Kidney epithelial cell (primary cell): ENCODE measurements around the gene OLFM4. TPM values are rescaled to one million over a fixed set of nuclear protein-coding genes. Genes with fewer than 3 reads are reported as not detected.

Experiments
- DNase-seq: peaks from one replicate; pipeline ENCODE4 v3.0.0-alpha.2; 2010; ENCODE audit warnings: low read depth
- H3K27me3 ChIP-seq: 2 replicates; pipeline ENCODE4 v1.6.0; 2011; ENCODE audit warnings: low read length; ENCODE audit not compliant: control insufficient read depth, insufficient read depth
- H3K36me3 ChIP-seq: 2 replicates; pipeline ENCODE4 v1.5.1; 2011; ENCODE audit warnings: low read length; ENCODE audit not compliant: control insufficient read depth, insufficient read depth
- H3K4me3 ChIP-seq: 2 replicates; pipeline ENCODE4 v1.5.1; 2011; ENCODE audit warnings: low read depth, mild to moderate bottlenecking, control low read depth, low read length
- CTCF ChIP-seq: IDR thresholded peaks from 2 replicates; pipeline ENCODE4 v1.5.1; 2011; ENCODE audit warnings: mild to moderate bottlenecking, moderate library complexity, low read length, control low read depth, inconsistent platforms; ENCODE audit not compliant: insufficient read depth, poor library complexity, severe bottlenecking
- total RNA-seq: library from RNA; depleted of rRNA; stranded (reverse); fragments of >200 nt; gene quantifications from 2 replicates; pipeline ENCODE4 v1.2.3, GENCODE V29; 2015

OLFM4 gene
- total RNA-seq, 1 donor from 2014 or later: 0.21 TPM

GRCh38 chr13:53092931-53093330 is 64.3 kb downstream of the OLFM4 start:
- TF ChIP-seq CTCF: no peak
- H3K36me3 ChIP-seq: no peaks in the 10 kb centered on the region
- no peaks in the 10 kb centered on the region for H3K27me3 ChIP-seq
- H3K4me3 ChIP-seq: no peak overlapping the region
- no peak for DNase-seq

GRCh38 chr13:53098455-53098854 is 69.8 kb downstream of the OLFM4 start:
- DNase-seq: no peak
- Histone ChIP-seq H3K36me3 (no peaks in the 10 kb centered on the region), H3K4me3 (no peak overlapping the region), H3K27me3 (no peaks in the 10 kb centered on the region)
- no peak for TF ChIP-seq CTCF

- Histone ChIP-seq H3K36me3 (no peaks in the 10 kb centered on the region), H3K27me3 (no peaks in the 10 kb centered on the region), H3K4me3 (no peak overlapping the region)
- TF ChIP-seq CTCF: no peak
- DNase-seq: no peak
Measured at GRCh38 chr13:53100394-53101063, 71.9 kb downstream of the OLFM4 start.

Other genes with a start within 250 kb of the OLFM4 start
- gene PCDH8, start 180.2 kb upstream of the OLFM4 start, total RNA-seq: 0.04 and 0.14 TPM in 2 replicates